NCI-H1092 treated with DMSO at 0.1 percent for 48 hours (cell line): ENCODE data around the gene TUBB4A.
"Not testable (repeated sequence)": the region's sequence is repeated elsewhere in the genome, so short reads cannot be mapped to it uniquely, and the experiment has no call there.

ENCODE experiments used
- DNase-seq: peaks from one replicate; lab custom pipeline; 2025; lab: John Stamatoyannopoulos, UW

The TUBB4A gene

DNA sequence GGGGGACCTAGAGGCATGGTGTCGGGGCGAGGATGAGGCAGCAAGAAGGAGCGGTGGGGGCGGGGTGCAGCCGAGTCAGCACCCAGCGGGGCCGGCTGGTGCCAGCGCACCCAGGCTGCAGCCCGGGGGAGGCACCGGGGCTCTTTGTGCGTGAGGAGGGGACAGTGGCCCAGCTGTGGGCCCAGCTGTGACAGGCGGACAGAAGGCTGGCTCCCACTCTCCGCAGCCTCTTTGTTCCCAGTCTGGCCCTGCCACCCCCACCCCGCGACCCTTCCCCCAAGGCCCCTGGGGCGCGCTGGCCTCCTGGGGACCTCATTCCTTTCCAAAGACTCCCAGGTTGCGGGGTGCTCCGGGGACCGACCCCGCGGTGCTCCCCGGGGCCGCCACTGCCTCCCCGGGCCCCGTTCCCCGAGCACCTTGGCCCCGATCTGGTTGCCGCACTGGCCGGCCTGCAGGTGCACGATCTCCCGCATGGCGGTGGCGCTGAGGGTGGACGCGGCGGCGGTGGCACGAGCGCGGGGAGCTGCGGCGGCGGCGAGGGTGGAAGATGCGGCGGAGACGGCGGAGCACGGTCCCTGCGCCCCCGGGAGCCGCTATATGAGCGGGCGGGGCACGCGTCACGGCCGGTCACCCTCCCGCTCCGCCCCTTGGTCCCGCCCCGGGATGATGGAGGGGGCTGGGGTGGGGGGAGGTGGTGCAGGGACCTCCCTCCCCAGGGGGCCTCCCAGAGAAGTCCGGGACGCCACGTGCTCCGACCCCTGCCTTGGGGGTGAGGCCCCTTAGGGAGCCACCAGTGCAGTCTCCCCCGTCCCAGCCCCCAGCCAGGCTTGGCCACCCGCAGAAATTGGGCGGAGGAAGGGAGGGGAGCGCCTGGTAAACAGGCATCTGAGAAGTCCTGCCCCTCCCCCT lies at the start of gene TUBB4A:
TUBB4A (minus strand) TSS at position 570 of the 909 bp plus-strand sequence; CDS start at position 473, 97 bp downstream.
- no peak for DNase-seq

DNA sequence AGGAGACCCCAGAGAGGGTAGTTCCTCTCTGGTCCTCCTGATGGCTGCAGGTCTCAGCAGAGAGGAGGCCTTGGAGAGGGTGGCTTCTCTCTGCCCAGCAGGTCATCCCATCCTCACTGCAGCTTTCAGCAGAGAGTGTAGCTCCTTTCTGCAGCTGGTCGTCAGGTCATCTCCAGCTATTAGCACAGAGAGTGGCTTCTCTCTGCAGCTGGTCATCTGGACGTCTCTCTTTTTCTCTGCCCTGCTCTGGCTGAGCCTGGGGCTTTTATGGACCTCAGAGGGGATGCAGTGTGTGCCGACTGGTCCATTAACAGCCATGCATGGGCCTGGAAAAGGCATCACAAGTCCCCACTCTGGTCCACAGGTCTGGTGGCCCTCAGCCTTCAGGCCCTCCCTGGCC lies 49.0 kb upstream of the TUBB4A start:
- no peak for DNase-seq

DNA sequence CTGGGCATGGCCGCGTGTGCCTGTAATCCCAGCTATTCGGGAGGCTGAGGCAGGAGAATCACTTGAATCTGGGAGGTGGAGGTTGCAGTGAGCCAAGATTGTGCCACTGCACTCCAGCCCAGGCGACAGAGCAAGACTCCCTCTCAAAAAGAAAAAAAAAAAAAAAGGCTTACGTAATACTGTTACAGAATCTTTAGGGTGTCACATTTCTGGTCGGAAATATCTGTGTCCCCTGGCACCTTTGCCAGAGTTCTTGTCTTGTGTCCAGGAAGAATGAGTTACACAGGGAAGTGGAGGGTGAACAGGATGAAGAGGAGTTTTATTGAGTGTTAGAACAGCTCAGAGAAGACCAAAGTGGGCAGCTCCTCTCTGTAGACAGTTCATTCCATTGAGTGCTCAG lies 48.6 kb upstream of the TUBB4A start:
- DNase-seq, result not testable (repeated sequence)

DNA sequence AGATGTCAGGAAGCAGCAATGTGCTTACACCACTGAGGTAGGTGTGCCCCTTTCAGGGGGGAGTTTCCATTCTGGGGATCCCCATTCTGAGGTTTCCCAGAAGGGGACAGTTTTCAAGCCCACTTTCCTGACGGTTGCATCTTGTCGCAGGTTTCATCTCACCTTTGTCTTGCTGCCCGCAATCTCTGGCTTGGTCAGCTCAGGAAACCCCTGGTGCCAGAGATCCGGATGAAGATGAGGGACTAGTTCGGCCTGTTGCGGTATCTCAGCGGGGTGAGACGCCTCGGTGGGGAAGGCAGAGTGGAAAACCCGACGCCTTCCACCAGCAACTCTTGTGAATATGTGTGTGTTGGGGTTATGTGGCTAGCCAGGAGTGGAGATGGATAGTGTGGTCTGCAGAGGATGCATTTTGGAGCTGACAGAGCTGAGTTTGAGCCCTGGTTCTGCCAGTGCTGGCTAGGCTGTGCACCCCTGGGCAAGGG lies 41.8 kb upstream of the TUBB4A start:
- no peak for DNase-seq

DNA sequence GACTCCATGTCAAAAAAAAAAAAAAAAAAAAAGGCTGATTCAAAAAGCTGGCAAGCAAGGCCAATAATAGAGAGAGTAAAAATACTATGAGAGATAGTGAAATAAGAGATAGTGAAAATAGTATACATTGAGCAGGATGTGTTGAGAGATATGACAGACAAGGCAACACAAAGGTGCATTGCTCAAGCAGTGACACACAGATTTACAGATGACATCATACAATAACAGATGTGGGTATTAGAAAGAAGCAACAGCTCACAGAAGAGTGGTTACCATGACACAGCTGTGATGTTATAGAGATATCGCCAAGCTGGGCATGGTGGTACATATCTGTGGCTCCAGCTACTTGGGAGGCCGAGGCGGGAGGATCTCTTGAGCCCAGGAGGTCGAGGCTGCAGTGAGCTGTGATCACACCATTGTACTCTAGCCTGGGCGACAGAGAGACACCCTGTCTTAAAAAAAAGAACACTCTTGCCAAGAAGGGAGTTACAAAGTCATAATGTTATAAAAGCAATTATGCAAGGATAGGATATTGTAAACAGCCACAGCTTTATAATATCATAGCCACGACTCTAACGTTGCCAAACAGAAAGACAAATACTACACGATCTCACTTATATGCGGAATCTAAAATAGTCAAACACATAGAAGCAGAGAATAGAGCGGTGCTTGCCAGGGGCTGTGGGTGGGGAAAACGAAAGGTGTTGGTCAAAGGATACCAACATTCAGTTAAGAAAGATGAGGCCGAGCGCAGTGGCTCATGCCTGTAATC lies 39.0 kb upstream of the TUBB4A start:
- no peak for DNase-seq

- no peak for DNase-seq
Measured at GRCh38 chr19:6539514-6539913, 37.4 kb upstream of the TUBB4A start.

GRCh38 chr19:6535558-6536137 lies 33.5 kb upstream of the TUBB4A start:
- DNase-seq, result no peak

GRCh38 chr19:6534451-6535093 lies 32.5 kb upstream of the TUBB4A start:
- DNase-seq, result no peak

GRCh38 chr19:6533746-6534418 lies 31.8 kb upstream of the TUBB4A start:
- no peak for DNase-seq

- DNase-seq, result no peak
Measured at GRCh38 chr19:6533000-6533328, 30.9 kb upstream of the TUBB4A start.

DNA sequence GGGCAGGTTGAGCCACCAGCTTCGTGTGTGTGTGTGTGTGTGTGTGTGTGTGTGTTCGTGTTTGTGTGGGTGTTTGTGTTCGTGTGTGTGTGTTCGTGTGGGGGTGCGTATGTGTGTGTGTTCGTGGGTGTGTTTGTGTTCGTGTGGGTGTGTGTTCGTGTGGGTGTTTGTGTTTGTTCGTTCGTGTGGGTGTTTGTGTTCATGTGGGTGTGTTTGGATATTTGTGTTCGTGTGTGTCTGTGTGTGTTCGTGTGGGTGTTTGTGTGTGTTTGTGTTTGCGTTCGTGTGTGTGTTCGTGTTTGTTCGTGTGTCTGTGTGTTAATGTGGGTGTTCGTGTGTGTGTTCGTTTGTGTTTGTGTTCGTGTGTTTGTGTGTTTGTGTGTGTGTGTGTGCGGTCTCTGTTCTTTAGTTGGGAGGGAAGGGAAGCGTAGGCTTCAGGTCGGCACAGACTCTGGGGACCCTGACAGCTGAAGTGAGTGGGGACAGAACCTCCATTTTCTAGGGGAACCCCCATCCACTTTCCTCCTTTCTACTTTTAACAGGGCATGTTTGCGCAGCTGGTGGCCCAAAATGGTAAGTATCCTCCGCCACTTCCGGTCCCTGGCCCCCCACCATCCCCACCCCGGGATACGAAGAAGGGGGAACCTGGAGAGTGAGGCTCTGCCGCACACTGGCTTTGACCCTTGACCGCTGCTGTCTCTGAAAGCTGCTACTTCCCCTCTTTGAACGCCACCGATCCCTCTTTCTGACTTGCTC lies 30.3 kb upstream of the TUBB4A start:
- DNase-seq, result no peak

DNA sequence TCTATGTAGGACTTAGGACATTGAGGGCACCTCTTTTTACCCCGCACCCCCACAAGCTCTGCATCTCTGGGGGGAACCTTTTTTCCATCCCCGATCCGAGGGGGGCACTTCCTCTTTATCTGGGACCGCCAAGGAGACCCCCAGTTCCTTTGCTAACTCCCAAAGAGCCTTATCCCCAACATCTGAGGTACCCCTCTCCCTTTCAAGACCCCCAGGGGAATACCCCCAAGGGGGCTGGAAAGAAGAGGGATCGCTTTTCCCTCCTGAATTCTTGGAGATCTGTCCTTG lies 29.8 kb upstream of the TUBB4A start:
- no peak for DNase-seq

DNA sequence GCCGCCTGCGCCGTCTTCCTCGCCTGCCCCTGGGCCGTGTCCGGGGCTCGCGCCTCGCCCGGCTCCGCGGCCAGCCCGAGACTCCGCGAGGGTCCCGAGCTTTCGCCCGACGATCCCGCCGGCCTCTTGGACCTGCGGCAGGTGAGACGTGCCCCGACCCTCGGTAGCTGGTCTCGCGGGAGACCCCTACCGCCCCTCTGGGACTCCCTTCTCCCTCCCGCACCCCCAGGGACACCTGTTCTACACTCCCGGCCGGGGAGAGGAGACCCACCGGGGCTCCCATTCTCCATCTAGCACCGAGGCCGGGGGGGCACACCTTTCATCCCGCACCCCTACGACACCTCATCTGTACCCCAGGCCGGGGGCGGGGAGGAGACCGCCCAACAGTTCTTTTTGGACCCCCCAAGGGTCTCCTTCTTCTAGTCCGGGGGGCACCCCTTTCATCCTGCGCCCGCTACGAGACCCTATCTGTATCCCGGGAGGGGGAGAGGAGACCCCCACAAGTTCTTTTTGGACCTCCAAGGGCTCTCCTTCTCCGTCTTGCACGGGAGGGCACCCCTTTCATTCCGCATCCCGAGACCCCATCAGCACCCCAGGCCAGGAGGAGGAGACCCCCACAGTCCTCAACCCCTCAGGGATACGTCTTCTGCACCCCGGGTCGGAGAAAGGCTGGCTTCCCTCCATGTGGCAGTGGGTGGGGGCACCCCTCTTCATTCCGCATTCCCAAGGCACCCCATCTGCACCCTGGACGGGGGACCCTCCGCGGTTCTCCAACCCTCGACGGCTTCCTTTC lies 29.2 kb upstream of the TUBB4A start:
- no peak for DNase-seq

DNA sequence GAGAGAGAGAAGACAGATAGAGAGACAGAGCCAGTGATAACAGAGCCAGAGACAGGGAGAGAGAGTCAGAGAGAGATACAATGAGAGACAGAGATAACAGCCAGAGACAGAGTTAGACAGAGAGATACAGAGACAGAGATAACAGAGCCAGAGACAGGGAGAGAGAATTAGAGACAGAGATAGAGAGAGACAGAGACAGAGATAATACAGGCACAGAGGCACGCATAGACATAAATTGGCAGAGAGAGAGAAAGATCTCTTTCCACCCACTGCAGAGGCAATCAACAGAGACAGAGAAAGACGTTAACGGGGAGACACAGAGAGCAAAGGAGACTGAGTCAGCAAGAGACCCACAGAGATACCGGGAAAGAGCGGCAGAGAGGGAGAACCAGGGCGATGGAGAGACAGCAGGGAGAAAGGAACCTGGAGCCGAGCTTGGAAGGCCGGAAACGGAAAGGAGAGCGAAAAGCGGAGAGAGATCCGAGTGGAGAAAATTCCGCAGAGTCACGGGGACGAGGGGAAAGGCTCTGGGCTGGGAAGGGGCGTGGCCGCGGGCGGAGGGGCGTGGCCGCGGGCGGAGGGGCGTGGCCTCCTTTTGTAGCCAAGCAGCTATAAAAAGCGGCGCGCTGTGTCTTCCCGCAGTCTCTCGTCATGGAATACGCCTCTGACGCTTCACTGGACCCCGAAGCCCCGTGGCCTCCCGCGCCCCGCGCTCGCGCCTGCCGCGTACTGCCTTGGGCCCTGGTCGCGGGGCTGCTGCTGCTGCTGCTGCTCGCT lies 28.5 kb upstream of the TUBB4A start, which contains the start of gene TNFSF9:
TNFSF9 (plus strand) TSS at position 641 of the 777 bp plus-strand sequence; CDS start at position 652, 11 bp downstream.
- peak; percentile 46 for DNase-seq

DNA sequence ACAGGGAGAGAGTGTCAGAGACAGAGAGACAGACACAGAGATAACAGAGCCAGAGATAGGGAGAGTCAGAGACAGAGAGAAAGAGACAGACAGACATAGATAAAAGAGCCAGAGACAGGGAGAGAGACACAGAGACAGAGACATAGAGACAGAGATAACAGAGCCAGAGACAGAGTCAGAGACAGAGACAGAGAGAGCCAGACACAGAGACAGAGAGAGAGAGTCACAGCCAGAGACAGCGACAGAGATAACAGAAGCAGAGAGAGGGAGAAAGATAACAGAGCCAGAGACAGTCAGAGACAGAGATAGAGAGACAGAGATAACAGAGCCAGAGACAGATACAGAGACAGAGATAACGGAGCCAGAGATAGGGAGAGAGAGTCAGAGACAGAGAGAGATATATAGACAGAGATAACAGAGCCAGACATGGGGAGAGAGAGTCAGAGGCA lies 27.9 kb upstream of the TUBB4A start:
- no peak for DNase-seq

GRCh38 chr19:6529351-6529750 lies 27.2 kb upstream of the TUBB4A start:
- no peak for DNase-seq

- no peak for DNase-seq
Measured at GRCh38 chr19:6528544-6529121, 26.5 kb upstream of the TUBB4A start.

- DNase-seq, result no peak
Measured at GRCh38 chr19:6527893-6528543, 25.9 kb upstream of the TUBB4A start.
